Hematopoietic multipotent progenitor cell treated with erythropoietin and hydrocortisone succinate and interleukin-3 and kit ligand, for 4 days (in vitro differentiated cells): ENCODE data around the gene PVR.

Experiments
- DNase-seq: peaks from one replicate; pipeline ENCODE4 v3.0.0-alpha.2; 2015

PVR gene

GRCh38 chr19:44643605-44644401, at the start of gene PVR:
TSS of gene PVR (plus strand) at chr19:44643910. CDS start at chr19:44644097, 187 bp downstream.
- peak; percentile 84 for DNase-seq

GRCh38 chr19:44596428-44597130, 47.1 kb upstream of the PVR start:
- DNase-seq: no peak

- DNase-seq: no peak
Observed at GRCh38 chr19:44597131-44597491, 46.6 kb upstream of the PVR start.

GRCh38 chr19:44598355-44598754, 45.4 kb upstream of the PVR start:
- no peak for DNase-seq

GRCh38 chr19:44598880-44599279, 44.8 kb upstream of the PVR start:
- DNase-seq: no peak

GRCh38 chr19:44600466-44600865, 43.2 kb upstream of the PVR start:
- DNase-seq: no peak

- DNase-seq: no peak
Observed at GRCh38 chr19:44602081-44602480, 41.6 kb upstream of the PVR start.

- no peak for DNase-seq
Observed at GRCh38 chr19:44603201-44603945, 40.3 kb upstream of the PVR start.

- DNase-seq: no peak
Observed at GRCh38 chr19:44604241-44604640, 39.5 kb upstream of the PVR start.

- no peak for DNase-seq
Observed at GRCh38 chr19:44605547-44605946, 38.2 kb upstream of the PVR start.

GRCh38 chr19:44607049-44607448, 36.7 kb upstream of the PVR start:
- peak; percentile 22 for DNase-seq

- DNase-seq: no peak
Observed at GRCh38 chr19:44607917-44608316, 35.8 kb upstream of the PVR start.

- DNase-seq: peak; percentile 39
Observed at GRCh38 chr19:44608391-44608821, 35.3 kb upstream of the PVR start.

GRCh38 chr19:44609219-44609618, 34.5 kb upstream of the PVR start:
- no peak for DNase-seq

- DNase-seq: peak; percentile 51
Observed at GRCh38 chr19:44610497-44610896, 33.2 kb upstream of the PVR start.

- DNase-seq: no peak
Observed at GRCh38 chr19:44611812-44612295, 31.9 kb upstream of the PVR start.

- no peak for DNase-seq
Observed at GRCh38 chr19:44613295-44614178, 30.2 kb upstream of the PVR start, which contains the start of gene IGSF23. TSS of gene IGSF23 (plus strand) at chr19:44613563. CDS start at chr19:44613646, 83 bp downstream.

- DNase-seq: no peak
Observed at GRCh38 chr19:44614313-44614712, 29.4 kb upstream of the PVR start.

GRCh38 chr19:44615863-44616247, 27.9 kb upstream of the PVR start:
- no peak for DNase-seq

GRCh38 chr19:44617110-44617880, 26.4 kb upstream of the PVR start:
- no peak for DNase-seq

- DNase-seq: no peak
Observed at GRCh38 chr19:44618640-44619357, 24.9 kb upstream of the PVR start.
